Activated T-cell treated with anti-CD3 and anti-CD28 coated beads for 48 hours (primary cell): ENCODE measurements around the gene TBATA.
"Not testable (repeated sequence)": the region's sequence is repeated elsewhere in the genome, so short reads cannot be mapped to it uniquely, and the experiment has no call there.

Source experiments
- DNase-seq: peaks from one replicate; pipeline ENCODE4 v3.0.0-alpha.2; 2020; ENCODE audit warnings: low read depth

The TBATA gene

GRCh38 chr10:70778267-70778924 is 6.8 kb downstream of the TBATA start:
- DNase-seq: no peak

- DNase-seq: no peak
Observed at GRCh38 chr10:70777063-70777875, 7.9 kb downstream of the TBATA start.

GRCh38 chr10:70776455-70777005 is 8.6 kb downstream of the TBATA start:
- DNase-seq: no peak

GRCh38 chr10:70775679-70776454 is 9.3 kb downstream of the TBATA start:
- DNase-seq: no peak

- no peak for DNase-seq
Observed at GRCh38 chr10:70774810-70775678, 10.1 kb downstream of the TBATA start.

GRCh38 chr10:70773965-70774809 is 11.0 kb downstream of the TBATA start:
- no peak for DNase-seq

GRCh38 chr10:70773461-70773860 is 11.7 kb downstream of the TBATA start:
- no peak for DNase-seq

- no peak for DNase-seq
Observed at GRCh38 chr10:70772627-70773026, 12.6 kb downstream of the TBATA start.

- no peak for DNase-seq
Observed at GRCh38 chr10:70771311-70772194, 13.6 kb downstream of the TBATA start.

- DNase-seq: not testable (repeated sequence)
Observed at GRCh38 chr10:70770516-70770915, 14.7 kb downstream of the TBATA start.

- DNase-seq: no peak
Observed at GRCh38 chr10:70770001-70770400, 15.2 kb downstream of the TBATA start.

- DNase-seq: no peak
Observed at GRCh38 chr10:70769121-70769520, 16.1 kb downstream of the TBATA start.

GRCh38 chr10:70768026-70768685 is 17.0 kb downstream of the TBATA start:
- DNase-seq: not testable (repeated sequence)

- no peak for DNase-seq
Observed at GRCh38 chr10:70765794-70766594, 19.2 kb downstream of the TBATA start.

- DNase-seq: no peak
Observed at GRCh38 chr10:70763567-70763966, 21.6 kb downstream of the TBATA start.

- DNase-seq: no peak
Observed at GRCh38 chr10:70762441-70763175, 22.6 kb downstream of the TBATA start.

GRCh38 chr10:70761727-70762350 is 23.3 kb downstream of the TBATA start:
- DNase-seq: no peak
